Measurements from ENCODE around the gene ENPP6.
A peak's percentile ranks its signal among the peaks of the same experiment; 100 is the strongest.

ENPP6 gene

DNA sequence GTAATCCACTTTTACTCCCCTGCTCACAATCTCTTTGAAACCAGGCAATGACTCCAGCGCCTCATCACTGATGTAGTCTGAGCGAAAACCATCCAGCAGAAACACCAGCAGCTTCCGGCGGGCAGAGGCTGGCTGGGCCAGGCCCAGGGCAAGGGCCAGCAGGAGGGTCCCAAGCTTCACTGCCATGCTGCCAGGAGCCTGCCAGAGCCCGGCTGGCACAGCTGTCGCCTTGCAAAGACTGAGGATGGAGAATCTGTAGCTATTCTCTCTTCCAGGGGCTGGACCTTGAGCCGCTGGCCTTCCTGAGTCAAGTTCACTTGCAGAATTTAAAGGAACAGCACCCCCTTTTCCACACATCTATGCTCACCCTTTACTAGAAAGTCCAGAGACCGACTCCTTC is at the start of gene ENPP6:
Gene ENPP6, minus strand, starts transcription at position 240 of the 400 bp plus-strand sequence. Its CDS starts 54 bp downstream, at position 186.
- DNase-seq: no peak

- DNase-seq: no peak
Measured at GRCh38 chr4:184267206-184267608, 49.5 kb upstream of the ENPP6 start.

GRCh38 chr4:184265546-184266351 is 48.1 kb upstream of the ENPP6 start:
- no peak for DNase-seq

DNA sequence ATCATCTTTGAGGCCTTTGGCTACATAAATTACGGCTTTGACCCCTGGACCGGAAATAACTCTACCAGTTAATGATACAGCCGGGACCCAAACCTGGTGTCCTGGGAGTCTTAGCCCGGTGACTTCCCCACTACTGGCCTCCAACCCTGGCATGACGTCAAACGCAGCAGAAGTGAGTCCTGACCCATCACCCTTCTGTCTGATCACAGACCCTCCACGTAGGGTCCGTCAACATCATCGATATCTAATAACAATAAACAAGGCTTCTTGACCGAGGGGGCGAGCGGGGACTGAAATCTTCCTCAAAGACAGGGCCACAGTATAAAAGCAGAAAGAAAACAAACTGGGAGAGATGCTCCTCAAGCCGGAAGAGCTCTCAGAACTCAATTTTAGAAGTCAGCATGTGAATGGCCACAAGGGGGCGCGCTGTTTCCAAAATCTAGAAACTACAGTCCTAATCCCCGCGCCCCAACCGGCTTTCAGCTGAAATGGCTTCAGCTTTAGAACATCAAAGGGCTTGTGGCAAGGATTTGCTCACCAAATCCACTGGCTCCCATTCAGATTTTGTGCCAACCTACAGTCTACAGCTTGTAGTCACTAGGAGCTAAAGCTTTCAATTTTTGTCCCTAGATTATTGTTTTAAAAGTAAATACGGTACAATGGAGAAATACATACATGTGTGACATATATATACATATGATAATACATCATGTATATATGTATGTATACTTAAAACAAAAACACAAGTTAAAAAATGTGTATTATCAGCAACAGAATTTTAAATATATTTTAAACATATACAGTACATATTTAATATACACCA is 46.4 kb upstream of the ENPP6 start:
- peak; percentile 92 for DNase-seq

DNA sequence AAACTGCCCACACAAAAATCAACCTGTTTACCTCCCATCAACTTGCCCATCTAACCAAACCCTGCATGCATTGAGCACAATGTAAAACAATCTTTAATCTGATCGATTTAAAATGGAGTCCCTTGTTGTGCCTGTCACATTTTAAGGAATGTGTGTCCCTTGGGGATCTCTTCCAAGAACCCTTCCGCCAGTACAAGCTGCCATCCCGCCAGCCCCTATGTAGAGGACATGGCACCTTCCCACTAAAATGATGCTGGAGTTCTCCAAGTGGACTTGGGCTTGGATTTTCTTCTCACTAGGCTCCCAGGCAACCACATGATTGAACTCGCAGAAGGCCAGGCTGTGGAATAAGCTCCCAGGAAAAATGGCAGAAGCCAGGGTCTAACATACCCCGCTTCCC is 45.8 kb upstream of the ENPP6 start:
- no peak for DNase-seq

DNA sequence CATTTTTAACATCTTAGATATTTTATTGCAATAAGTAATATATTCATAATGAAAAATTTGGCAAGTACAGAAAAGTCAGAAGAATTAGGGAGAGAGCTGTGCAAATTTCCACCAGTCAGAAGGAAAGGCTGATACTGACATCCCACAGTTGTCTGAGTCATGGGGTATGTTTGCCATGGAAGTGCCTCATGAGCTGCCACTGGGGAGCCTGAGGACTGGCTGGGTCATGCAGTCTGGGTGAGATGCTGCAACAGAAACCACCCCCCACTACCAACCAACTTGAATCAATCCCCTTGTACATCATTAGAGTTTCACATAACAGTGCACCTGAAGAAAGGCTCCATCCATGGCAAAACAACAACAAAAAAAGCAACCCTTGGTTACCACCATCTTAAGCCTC is 45.2 kb upstream of the ENPP6 start:
- DNase-seq: no peak

- DNase-seq: no peak
Measured at GRCh38 chr4:184261246-184261645, 43.6 kb upstream of the ENPP6 start.

- no peak for DNase-seq
Measured at GRCh38 chr4:184259866-184260265, 42.2 kb upstream of the ENPP6 start.

DNA sequence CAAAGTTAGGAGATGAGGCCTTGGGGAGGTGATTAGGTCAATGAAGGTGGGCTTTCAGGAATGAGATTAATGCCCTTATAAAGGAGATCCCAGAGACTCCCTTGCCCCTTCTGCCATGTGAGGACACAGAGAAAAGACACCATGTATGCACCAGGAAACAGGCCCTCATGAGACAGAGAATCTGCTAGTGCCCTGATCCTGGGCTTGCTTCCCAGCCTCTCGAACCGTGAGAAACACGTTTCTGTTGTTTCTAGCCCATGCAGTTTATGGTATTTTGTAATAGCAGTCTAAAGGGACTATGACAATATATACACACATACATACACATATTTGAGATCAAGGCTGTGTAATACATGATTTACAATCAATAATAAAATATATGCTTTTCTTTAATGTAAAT is 41.4 kb upstream of the ENPP6 start:
- DNase-seq: no peak

GRCh38 chr4:184255871-184256642 is 38.4 kb upstream of the ENPP6 start:
- no peak for DNase-seq

DNA sequence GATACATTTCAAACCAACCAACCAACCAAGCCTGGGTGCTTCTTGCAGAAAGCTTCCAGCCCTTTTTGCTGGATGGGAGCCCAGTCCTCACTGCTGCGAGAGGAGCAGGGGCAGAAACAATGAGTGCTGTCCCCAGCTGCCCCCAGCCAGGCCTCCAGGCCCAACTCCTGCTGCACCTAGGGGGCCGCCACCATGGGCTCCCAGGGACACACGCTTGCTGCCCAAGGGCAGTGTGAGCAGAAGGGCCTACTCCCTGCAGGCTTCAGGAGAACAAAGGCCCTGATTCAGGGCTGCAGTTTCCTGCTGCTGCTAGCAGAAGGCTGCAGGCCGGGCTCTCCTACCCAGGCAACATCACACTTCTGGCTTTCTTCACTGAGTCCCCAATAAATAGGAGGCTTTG is 37.7 kb upstream of the ENPP6 start:
- peak; percentile 39 for DNase-seq

DNA sequence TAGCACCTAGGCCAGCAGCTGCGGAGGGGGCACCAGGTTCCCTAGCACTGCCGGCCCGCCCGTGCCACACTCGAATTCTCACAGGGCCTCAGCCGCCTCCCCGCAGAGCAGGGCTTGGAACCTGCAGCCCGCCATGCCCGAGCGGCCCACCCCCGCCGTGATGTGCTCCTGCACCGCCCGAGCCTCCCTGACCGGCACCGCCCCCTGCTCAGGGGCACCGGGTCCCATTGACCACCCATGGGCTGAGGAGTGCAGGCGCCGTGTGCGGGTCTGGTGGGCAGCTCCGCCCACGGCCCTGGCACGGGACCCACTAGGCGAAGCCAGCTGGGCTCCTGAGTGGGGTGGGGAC is 35.4 kb upstream of the ENPP6 start:
- no peak for DNase-seq

DNA sequence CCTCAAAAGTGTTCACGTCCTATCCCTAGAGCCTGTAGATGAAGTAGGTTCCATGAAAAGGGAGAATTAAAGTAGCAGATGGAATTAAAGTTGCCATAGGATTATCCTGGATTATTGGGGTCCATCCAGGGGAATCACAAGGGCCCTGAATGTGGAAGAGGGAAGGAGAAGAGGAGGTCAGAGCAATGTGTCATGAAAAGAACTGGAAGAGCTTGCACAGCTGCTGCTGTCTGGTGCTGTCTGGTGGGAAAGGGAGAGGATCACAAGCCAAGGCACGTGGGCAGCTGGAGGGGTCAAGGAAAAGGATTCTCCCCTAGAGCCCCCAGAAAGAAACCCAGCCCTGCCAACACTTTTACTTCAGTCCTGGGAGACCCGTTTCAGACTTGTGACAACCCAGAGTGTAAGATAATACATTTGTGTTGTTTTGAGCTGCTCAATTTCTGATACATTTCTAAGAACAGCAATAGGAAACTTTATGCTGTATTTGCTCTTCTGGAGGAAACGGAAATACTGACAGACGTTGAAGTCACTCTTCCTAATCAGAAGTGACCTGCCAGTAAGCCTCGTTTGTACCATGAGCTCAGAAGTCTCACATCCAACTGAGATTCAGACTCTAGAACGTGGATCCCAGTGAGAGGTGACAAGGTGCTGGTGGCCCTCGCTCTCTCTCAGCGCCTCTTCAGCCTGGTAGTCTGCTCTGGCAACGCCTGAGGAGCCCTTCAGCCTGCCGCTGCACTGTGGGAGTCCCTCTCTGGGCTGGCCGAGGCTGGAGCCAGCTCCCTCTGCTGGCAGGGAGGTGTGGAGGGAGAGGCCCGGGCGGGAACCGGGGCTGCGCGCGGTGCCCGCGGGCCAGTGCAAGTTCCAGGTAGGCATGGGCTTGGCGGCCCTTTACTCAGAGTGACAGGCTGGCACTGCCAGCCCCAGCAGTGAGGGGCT is 34.7 kb upstream of the ENPP6 start:
- DNase-seq: no peak

DNA sequence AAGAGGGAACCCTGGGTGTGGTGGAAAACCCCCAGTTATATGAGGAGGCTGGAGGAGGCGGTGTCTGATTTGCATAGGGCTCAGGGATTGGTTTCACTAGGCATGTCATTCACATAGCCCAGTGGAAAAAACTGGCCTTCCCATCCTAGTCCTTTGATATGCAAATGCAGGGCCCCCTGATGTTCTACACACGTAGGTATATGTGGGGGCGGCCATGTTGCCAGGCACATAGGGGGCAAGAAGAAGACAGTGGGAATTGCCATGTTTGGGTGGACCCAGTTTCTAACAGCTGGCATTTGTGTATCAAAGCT is 34.0 kb upstream of the ENPP6 start:
- DNase-seq: no peak

- DNase-seq: peak; percentile 55
Measured at GRCh38 chr4:184250795-184251669, 33.4 kb upstream of the ENPP6 start.

DNA sequence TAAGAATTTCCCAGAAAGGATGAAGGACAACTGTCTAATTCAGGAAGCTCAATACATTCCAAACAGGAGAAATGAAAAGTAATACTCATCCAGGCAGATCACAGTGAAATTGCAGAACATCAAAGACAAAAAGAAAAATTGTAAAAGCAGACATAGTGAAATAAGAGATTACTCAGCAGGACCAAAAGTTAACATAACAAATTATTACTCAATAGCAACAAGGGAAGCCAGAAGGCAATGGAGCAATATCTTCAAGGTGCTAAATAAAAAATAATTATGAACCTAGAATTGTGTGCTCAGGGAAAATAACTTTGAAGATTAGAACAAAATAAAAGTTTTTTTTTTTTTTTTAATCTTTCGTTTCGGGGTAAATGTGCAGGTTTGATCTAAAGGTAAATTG is 30.5 kb upstream of the ENPP6 start:
- no peak for DNase-seq

DNA sequence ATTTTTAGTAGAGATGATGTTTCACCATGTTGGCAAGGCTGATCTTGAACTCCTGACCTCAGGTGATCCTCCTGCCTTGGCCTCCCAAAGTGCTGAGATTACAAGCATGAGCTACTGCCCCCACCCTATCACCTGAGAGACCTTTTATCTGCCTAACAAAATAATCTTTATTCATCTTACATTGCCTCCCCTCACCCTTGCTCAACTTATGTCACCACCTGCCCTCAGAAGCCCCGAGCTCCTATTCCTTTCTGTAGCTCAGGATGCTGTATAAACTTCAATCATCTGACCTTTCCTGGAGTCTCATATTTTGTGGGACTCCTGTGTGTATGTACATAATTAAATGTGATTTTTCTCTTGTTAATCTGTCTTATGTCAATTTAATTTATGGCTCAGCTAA is 29.7 kb upstream of the ENPP6 start:
- DNase-seq: no peak

DNA sequence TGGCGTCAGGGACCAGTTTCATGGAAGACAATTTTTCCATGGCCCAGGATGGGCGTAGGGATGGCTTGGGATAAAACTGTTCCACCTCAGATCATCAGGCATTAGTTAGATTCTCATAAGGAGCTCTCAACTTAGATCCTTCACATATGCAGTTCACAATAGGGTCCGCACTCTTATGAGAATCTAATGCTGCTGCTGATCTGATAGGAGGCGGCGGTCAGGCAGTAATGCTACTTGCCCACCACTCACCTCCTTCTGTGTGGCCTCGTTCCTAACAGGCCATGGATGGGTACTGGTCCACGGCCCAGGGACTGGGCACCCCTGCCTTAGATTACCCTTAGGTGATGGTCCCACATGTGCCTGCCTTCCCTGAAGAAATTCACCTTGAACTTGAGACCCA is 28.8 kb upstream of the ENPP6 start:
- DNase-seq: no peak

DNA sequence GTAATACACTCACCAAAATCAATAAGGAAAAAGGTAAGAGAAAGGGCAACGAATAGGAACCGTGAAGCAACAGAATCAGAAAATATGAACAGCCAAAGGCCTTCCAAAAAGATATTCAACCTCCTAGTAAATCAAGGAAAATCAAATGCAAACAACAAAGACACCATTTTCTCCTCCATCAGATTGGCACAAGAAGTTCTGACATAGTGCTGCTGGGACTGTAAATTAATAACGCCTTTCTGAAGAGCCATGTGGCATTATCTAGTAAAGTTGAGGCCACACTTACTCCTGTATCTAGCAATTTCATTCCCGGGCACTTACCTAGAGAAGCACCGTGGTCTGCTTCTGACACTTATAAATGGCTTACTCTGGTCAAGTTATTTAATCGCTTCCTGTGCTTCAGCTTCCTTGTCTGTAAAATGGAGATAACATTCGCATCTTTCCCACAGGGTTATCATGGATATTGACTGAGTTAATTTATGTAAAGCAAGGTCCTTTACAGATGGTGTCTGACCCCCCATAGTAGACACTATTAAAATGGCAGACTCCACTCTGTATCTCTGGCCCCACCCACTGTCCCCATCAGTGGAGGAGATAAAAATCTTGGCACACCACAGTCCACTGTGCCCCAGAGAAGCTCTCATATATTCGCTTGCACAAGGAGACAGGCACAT is 20.5 kb upstream of the ENPP6 start:
- DNase-seq: no peak

DNA sequence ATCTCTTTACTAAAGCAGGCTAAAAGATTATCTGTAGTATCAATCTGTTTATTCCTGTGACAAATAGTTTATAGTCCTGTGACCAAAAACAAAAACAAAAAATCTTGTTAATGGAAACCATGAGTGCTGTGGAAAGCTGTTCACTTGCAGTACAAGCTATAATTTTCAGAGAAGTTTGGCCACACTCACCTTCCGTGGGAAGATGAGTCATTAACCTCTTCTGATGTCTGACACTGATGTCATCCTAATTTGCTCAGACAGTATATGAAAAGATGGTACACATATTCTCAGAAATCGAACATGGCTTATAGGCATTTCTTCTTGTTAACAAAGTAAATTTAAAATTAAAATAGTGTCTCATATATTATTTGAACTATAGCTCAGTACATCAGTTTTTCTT is 19.9 kb upstream of the ENPP6 start:
- no peak for DNase-seq

DNA sequence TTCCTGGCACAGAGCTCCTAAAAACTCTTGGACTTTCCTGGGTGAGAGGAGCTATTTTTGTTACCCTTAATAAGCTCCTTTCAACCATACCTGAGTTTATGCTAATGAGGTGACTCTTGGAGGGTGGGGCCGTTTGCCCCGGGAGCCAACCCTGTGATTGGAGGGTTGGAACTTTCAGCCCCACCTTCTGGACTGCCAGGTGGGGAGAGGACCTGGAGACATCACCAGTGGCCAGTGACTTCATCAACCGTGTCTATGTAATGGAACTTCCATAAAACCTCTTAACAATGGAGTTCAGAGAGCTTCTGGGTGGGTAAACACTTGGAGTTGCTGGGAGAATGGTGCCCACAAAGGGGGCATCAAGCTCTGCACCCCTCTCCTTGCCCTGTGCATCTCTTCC is 17.9 kb upstream of the ENPP6 start:
- DNase-seq: no peak
